ENCODE data around the gene DHX58. TPM values are rescaled to one million over a fixed set of nuclear protein-coding genes. Genes with fewer than 3 reads are reported as not detected.

Gene DHX58
- total RNA-seq, 1 donor from 2014 or later = 1.1 TPM

- DNase-seq = no peak
Observed at GRCh38 chr17:42109086-42109485, 3.4 kb downstream of the DHX58 start.

GRCh38 chr17:42107597-42108576 lies 4.6 kb downstream of the DHX58 start:
- peak; percentile 68 for DNase-seq

- DNase-seq = no peak
Observed at GRCh38 chr17:42107124-42107523, 5.4 kb downstream of the DHX58 start.

DNA sequence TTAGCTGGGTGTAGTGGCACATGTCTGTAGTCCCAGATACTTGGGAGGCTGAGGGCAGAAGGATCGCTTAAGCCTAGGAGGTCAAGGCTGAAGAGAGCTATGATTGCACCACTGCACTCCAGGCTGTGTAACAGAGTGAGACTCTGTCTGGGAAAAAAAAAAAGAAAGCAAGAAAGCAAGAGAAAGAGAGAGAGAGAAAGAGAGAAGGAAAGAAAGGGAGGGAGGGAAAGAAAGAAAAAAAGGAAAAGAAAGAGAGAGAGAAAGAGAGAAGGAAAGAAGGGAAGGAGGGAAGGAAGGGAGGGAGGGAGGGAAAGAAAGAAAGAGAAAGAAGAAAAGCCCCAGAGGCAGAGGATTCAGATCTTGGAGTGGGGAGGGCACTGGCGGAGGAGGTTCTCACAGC lies 6.5 kb downstream of the DHX58 start:
- no peak for DNase-seq

DNA sequence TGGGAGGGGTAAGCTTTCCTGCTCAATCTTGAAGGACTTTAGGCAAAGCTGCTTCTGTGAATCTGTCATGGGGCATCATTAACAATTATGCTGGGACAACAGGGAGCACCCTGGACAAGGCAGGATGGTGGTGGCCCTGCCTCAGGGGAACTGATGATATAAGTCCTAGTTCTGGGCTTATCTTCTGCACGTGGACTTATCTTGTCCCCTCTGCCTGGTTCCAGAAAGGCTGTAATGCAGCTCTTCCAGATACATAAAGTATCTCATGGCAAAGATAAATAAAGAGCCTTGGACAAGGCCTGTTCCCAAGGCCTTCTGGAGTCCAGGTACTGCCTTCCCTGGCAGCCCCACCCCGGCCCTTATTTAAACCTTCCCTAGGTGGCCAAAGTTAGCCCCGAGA lies 8.2 kb downstream of the DHX58 start:
- no peak for DNase-seq

DNA sequence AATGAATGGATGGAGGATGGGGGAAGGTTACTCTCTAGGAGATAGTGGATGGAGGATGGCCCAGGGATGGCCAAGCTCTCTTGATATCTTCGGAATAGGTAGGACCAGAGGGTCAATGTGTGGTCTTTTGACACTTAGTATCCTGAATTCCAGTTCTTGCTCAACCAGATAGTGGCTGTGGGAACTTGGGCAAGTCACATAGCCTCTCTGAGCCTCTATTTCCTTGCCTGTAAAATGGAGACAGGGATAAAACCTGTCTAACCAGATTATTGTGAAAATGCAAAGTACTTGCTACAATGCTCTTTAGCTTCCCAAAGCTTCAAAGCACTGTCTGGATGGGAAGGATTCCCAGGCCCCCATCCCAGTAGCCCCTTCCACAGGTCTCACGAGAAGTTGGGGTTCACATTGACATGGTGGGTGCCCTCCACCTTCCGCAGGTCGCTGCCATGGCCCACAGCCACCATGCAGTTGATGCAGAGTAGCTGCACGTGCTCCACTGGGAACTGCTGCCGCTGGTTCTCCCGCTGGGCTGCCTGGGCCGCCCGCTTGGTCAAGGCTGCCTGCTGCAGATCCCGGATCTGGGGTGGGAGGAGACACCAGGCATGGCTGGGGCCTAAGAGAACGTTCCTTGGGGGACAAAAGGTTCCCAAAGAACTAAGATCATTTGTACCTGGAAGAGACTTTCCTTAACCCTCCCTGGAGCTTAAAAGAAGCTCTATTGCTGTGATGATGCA lies 9.1 kb downstream of the DHX58 start:
- DNase-seq = no peak

GRCh38 chr17:42101513-42102292 lies 10.8 kb downstream of the DHX58 start:
- DNase-seq = peak; percentile 35

DNA sequence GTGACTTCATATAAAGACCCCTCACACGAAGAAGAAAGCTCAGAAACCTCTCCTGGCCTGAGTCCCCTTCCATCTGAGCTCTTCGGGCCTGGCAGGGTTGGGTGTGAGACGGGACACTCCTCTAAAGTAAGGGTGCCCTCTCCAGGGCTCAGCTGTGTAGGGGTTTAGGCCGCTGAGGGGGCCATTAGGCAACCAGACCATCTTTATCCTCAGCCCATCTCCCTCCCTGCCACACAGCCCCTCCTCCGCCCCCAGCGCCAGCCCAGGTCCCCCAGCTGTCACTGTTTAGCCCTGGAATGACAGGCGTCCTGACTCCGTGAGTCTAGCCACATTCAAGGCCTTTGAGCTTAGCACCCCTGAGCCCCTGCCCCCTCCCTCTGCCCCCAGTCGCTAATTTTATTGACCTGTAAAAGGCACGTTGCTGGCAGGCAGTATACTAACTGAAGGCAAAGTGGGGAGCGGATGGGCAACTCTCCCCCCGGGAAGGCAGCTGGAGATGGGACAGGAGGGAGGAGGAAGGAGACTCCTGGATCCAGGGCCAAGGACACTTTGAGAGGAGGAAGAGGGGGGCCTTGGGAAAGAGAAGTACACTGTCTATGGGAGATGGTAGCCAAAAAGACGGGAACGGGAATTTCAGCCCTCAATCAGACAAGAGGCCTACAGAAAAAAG lies 13.6 kb downstream of the DHX58 start:
- no peak for DNase-seq

GRCh38 chr17:42097691-42098631 lies 14.6 kb downstream of the DHX58 start, which contains the start of gene ZNF385C:
TSS of gene ZNF385C (minus strand) at chr17:42098473. CDS start at chr17:42063056, 35,417 bp downstream.
- DNase-seq = no peak

GRCh38 chr17:42096360-42097111 lies 16.0 kb downstream of the DHX58 start:
- DNase-seq = no peak

DNA sequence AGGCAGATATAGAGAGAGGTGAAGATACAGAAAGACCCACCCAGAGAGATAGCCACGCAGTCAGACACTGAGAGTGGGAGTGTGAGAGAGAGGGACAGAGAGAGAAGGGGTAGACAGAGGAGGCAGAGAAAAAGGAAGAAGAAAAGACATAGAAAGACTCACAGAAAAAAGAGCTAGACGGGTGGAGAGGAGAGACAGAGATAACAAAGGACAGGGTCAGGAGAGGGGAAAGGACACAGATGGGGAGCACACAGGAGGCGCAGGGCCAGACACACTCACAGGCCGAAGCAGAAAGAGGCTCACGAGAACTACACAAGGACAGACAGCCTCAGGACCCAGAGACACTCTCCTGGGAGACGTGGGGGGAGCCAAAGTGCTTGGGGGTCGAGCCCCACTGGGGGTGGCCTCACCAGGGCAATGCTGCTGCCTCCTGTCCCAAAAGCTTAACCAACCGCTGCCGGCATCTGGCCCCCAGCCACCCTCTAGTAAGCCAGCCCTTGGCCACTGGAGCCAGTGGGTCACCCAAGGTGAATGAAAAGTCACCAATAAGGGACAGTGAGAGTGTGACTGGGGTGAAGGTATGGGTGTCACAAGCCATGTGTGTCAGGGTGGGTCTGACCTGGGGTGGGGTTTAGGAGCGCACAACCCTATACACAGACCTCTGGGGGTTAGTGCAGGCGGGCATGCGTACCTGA lies 18.0 kb downstream of the DHX58 start:
- no peak for DNase-seq

DNA sequence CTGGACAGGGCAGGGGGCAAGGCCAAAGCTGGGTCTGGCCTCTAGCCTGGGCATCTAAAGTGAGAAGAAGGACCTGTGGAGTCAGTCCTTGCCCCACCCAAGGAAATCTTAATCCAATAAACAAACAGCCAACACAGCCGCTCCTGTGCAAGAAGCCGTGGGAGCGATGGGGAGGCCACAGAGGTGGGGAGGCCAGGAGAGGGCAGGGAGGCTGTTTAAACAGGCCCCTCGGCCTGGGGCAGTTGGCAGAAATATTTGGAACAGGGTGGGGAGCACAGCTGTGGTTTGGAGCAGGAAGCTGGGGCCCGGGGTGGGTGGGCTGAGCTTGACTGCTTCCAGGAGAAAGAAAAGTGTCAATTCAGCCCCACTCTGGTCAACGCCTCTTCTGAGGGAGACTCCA lies 19.6 kb downstream of the DHX58 start:
- DNase-seq = no peak

DNA sequence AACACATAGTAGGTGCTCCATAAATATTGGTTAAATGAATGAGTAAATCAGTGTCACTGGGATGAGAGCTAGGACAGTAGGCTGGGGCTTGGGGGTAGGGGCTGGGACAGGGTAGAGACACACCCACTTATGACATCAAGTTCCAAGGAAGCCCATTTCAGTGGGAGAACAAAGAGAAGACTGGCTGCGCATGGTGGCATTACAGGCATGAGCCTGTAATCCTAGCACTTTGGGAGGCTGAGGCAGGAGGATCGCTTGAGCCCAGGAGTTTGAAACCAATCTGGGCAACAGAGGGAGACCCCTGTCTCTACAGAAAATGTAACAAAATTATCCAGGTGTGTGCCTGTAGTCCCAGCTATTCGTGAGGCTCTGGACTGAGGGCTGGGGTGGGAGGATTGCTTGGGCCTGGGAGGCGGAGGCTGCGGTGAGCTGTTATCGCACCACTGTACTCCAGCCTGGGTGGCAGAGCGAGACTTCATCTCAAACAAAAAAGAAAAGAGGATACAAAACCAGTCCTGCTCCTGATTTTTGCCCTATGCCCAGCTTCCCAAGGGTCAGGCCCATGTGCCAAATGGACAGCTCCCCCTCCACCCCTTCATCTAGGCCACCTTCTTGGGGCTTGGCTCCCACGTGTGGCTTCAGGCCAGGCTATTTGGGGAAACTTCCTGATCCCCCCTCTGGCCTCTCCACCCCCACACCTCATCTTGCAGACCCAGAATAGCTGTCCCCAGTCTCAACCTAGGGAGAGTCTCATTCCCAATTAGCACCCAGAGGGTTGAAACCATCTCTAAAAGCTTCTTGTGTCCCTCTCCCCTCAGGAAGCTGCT lies 21.3 kb downstream of the DHX58 start:
- DNase-seq = no peak

- DNase-seq = no peak
Observed at GRCh38 chr17:42088736-42089135, 23.8 kb downstream of the DHX58 start.

DNA sequence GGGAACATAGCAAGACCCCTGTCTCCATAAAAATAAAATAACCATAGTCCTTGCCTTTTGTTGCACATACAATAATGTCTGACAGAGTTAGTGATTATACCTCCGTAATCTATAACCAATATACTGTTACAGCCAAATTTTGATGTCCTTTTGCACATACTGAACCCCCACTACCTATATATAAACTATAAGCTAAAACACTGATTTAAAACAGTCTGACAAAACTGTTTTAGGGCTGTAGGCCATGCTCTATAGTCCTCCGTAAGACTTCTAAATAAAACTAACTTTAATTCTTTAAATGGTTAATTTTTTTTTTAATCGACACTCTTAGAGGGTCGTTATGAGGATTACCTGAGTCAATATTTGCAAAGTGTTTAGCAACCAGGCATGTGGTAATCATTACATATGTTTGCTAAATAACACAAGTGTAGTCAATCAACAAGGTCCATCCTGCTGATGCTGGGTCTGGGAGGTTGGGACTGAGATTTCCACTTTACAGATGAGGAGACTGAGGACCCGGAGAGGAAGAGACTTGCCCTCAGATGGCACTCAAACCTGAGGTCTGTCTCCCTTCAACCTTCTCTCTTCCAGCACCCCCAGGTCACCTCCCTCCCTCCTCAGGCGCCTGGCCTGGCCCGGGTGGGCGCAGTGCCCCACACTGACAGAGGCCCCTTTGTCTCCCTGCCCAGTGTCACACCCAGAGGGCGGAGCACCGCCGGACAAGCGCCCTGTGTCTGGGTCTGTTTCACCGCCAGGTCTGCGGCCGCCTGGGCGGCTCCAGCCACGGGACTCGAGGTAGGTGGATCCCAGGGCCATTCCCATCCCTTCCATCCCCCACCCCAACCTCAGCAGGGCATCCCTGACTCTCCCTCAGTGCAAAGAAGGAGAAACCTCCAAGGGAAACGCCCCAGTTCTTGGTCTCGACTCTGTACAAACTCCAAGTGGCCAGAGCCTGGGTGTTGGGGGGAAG lies 24.5 kb downstream of the DHX58 start:
- no peak for DNase-seq

- no peak for DNase-seq
Observed at GRCh38 chr17:42087042-42087701, 25.3 kb downstream of the DHX58 start.
